Measurements from ENCODE around the gene CST6.

The CST6 gene

DNA sequence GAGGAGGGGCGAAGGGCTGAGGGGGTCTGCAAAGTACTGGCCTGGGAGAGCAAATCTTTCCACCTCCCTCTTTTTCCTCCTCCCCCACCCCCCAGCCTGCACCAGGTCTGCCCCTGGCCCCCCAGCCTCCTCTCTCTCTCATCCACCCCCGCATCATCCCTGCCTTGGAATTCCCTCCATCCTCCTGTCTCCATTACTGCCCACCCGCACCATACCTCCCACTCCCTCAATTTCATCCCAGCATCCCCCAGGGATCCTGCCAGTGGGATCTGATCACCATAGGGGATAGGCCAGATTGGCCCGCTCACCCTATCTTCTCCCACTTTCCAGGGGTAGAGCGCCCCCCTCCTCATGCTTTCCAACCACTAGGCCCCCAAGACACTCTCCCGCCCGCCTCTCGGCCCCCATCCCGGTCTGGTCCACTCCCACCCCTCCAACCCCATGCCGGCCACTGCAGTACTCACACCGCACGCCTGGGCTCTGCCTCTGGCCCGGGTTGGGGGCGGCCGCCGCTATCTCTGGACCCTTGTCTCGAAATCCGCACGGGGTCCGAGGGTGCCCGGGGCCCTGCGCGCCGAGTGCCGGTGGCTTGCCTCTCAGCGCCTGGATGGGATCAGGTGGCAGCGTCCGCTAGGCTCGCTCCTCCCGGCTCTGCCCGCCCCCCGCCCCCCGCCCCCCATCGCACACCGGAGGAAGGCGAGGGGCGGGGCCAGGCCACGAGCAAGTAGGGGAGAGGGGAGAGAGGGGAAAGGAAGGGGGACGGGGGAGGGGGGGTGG, 36.9 kb downstream of the CST6 start, which contains the start of gene GAL3ST3:
TSS of gene GAL3ST3 (minus strand) at position 615 of the 777 bp plus-strand sequence. CDS start 3,746 bp downstream, outside the sequence.
- no peak for DNase-seq

DNA sequence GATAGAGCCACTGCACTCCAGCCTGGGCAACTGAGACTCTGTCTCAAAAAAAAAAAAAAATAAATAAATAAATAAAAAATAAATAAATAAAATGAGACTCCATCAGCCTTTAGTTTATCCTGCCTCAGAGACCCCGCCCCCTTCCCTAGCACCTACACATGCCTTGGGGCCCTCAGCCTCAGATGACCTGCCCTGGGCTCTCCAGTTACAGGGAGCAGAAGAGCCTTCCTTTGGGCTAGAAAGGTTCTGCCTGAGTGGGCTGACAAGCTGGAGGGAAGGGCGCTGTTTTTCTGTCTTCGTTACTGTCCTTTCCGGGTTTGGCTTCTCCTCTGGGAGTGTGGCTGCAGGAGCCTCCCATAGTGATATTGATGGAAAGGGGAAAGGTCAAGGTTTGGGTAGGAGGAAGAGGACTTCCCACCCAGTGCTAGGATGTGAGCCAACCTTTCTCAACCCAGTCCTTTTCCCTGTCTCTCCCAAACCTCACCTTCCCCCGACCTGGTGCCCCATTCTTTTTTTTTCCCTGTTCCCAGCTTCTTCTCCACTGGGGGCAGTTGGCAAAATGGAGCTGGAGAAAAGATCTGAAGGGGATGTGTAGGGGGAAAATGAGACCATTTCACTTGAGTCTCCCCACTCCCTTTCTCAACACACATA, 38.9 kb downstream of the CST6 start:
- no peak for DNase-seq

DNA sequence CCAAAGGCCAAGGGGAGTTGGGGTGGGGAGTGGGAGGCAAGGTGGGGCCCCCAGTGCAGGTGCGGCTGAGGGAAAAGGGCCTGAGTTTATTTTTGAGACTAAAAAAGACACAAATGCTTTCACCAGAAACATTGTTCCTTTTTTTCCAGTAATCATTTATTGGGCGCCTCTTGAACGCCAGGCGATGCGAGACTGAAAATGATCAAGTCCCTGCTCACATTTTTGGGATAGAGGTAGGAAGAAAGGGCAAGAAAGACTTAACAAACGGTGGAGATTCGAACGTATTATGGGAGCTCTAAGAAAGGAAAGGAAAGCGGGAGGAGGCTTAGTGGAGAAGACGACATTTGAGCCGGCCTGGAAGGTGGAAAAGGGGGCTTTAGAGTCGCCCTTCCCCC, 39.6 kb downstream of the CST6 start:
- DNase-seq, result no peak

DNA sequence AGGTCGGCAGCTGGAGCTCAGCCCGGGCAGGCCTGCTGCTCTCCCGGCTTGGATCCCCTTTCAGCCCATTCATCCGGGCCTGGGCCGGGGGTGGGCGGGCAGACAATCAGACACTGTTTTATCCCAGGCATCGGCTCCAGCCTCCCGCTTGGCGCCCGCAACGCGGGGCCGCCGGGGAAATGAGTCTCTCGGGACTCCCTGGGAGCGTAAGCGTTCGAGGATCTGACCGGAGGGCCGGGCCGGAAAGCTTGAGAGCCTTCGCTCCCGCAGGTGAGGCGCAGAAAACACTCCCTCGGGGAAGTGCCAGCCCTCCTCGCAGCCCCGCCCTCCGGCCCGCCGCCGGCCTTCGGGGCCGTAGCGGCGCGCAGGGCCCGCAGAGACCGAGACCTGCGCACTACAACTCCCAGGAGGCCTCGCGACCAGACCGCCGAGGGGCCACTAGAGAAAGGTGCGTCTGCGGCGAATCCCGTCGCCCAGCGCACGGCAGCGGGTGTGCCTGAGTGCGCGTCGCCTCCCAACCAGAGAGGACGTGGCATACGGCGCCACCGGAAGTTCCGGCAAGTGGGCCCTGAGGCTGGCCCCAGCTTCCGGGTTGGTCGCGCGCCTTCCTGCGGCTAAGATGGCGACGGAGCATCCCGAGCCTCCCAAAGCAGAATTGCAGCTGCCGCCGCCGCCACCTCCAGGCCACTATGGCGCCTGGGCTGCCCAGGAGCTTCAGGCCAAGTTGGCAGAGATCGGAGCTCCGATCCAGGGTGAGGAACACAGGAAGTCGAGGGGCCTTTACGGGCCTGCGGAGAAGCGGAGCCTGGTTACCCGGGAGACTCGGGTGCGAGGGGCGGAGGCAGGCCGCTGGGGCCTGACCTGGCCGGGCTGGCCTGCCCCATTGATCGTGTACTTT, 40.2 kb downstream of the CST6 start, which contains the start of gene SF3B2:
TSS of gene SF3B2 (plus strand) at position 599 of the 898 bp plus-strand sequence. CDS start at position 620, 21 bp downstream.
- DNase-seq, result peak; percentile 91

DNA sequence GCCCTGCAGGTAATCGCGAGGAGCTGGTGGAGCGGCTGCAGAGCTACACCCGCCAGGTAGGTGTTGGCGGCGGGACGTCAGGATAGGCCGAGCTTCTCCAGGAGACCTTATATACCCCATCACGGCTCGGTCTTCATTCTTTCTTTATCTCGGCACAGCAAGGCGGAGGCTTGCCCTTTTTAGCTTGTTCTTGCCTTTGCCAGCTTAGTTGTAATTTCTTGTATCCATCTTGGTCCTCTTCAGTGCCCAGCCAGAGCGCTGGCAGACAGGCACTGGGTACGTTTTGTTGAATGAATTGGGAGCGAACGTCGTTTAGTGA, 40.8 kb downstream of the CST6 start:
- no peak for DNase-seq

DNA sequence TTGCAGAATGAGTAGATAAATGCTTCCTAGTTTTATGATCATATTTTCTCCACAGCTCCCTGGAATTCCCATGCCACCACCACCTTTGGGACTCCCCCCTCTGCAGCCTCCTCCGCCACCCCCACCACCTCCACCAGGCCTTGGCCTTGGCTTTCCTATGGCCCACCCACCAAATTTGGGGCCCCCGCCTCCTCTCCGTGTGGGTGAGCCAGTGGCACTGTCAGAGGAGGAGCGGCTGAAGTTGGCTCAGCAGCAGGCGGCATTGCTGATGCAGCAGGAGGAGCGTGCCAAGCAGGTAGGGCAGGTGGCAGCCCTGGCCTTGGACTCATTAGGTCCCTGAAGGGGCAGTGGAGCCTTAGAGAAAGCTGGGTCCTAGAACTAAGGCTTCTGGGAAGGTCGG, 43.2 kb downstream of the CST6 start:
- no peak for DNase-seq

DNA sequence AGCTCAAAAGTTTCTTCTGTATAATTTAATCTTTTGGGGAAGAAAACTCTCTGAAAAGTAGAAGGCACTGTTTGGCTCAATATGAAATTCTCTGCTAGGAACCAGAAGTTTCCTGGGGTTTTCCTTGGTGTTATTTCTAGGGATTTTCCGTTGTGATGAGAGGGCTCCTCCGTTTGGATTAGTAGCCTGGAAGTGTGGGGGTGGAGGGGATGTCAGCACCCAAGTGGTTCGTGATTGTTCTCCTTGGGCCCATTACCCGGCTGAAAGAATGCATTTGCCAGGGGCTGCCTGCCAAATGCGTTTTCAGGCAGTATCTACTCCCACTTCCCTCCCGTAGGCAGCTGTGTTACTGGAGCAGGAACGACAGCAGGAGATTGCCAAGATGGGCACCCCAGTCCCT, 44.7 kb downstream of the CST6 start:
- DNase-seq, result no peak

DNA sequence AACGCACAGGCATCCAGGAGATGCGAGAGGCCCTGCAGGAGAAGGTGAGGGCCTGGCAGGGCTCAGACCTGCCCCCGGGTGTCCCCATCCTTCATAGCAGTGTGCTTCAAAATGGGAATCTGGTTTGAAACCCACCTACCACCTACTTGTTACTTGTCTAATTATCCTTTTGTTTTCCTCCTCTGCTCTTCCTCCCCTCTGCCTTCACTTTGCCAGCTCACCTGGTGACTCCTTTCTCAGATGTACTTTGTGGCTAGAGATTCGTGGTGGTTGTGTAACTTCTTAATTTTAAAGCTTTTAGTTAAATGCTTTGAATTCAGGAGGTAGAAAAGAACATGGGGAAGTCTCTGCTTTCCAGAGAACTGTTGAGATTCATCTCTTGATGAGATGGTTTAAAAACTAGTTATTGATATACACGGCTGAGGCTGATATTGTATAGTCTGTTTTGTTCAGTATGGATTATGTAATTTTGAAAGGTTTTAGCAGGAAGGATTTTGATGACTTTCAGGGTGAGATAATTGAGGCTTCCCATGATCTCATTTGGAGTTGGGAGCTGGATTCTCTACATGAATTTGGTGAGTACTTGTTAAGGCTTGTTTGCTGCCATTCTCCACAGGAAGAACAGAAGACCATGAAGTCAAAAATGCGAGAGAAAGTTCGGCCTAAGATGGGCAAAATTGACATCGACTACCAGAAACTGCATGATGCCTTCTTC, 48.3 kb downstream of the CST6 start:
- no peak for DNase-seq

DNA sequence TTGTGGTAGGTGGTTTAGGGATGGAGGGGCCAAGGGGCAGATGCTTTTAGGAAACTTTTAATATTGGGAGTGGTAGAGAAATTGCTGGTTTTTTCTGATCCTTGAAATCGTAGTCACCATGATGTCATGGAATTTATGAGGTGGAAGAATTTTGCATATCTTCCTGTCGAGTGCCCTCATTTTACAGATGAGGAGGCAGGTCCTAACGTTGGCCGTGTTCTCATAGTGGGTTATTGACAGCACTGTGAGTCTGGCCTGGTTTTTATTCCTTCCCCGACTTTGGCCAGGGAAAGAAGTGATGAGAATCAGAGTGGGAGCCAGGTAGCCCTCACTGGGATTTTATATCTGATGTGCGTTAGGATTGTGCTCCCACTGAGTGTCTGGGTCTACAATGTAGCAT, 49.5 kb downstream of the CST6 start:
- no peak for DNase-seq

DNA sequence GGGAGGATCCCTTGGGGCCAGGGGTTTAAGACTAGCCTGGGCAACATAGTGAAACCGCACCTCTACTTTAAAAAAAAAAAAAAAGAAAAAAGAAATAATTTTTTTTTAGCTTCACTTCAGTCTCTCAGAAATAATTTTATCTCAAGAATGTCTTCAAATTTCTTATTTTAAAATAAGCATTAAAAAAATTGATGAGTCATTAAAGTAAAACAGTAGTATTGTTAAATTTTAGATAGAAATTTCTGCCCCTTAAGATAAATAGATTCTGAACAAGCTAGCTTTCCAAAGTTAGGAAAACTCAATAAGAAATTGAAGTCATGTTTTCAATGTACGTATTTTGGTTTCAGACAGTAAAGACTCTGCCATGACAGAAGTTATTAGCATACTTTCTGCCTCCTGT, 50.6 kb downstream of the CST6 start:
- no peak for DNase-seq

Data from DMS 273 treated with DMSO at 0.1 percent for 48 hours (cell line).